ENCODE data around the gene PDE4DIP.
"Not testable (repeated sequence)": the region's sequence is repeated elsewhere in the genome, so short reads cannot be mapped to it uniquely, and the experiment has no call there.

- TF ChIP-seq CTCF (IDR thresholded peaks at IDR 0.05); USF1 (CRISPR knock-in tag; IDR thresholded peaks at IDR 0.05); SMAD4 (CRISPR knock-in tag; IDR thresholded peaks at IDR 0.05); MXD4 (CRISPR knock-in tag; IDR thresholded peaks at IDR 0.05; ENCODE audit: borderline replicate concordance); CREM (CRISPR knock-in tag; IDR thresholded peaks at IDR 0.05); ATF2 (CRISPR knock-in tag; IDR thresholded peaks at IDR 0.05; ENCODE audit: borderline replicate concordance, low read depth); TCF7 (CRISPR knock-in tag; IDR thresholded peaks at IDR 0.05; ENCODE audit: low read depth); USF2 (CRISPR knock-in tag; IDR thresholded peaks at IDR 0.05); SMAD3 (CRISPR knock-in tag; IDR thresholded peaks at IDR 0.05; ENCODE audit: borderline replicate concordance); ZNF121 (CRISPR knock-in tag; IDR thresholded peaks at IDR 0.05); ZSCAN18 (CRISPR knock-in tag; IDR thresholded peaks at IDR 0.05); JAZF1 (CRISPR knock-in tag; IDR thresholded peaks at IDR 0.05); FOXK1 (CRISPR knock-in tag; IDR thresholded peaks at IDR 0.05): not testable (repeated sequence)
Measured at GRCh38 chr1:148841262-148841661, 3.0 kb upstream of the PDE4DIP start.

All from WTC11 (cell line).